ENCODE data around the gene PRDM11. TPM values are rescaled to one million over a fixed set of nuclear protein-coding genes. Genes with fewer than 3 reads are reported as not detected.

The PRDM11 gene
- total RNA-seq, 1 experiment from 2014 or later = 27.4 TPM

GRCh38 chr11:45237711-45238315 is 91.4 kb downstream of the PRDM11 start:
- no TSS peak for BruUV-seq (replicated peaks)
- POLR2A ChIA-PET = no interaction called here
- Histone ChIP-seq H3K27me3 (ENCODE audit: control insufficient read depth, insufficient read depth, low read length) (peaks cover 10% of the 10 kb centered on the region), H3K4me3 (ENCODE audit: low read depth in 2 of 2, low read length in 2 of 2) (no peak overlapping the region), H3K27ac (ENCODE audit: low read length) (no peak overlapping the region), H3K4me1 (ENCODE audit: control insufficient read depth, insufficient read depth, low read length) (no peaks in the 10 kb centered on the region), H3K9me3 (ENCODE audit: control insufficient read depth, insufficient read depth, low read depth, low read length) (no peaks in the 10 kb centered on the region), H3K36me3 (ENCODE audit: control insufficient read depth, insufficient read depth, low read length) (no peaks in the 10 kb centered on the region)
- in situ Hi-C loops (cut with HindIII; ENCODE audit: low pct_unique_long_range_greater_than_20kb, low sequenced_read_pairs) (no loop called here), intact Hi-C loops (cut with micrococcal nuclease; ENCODE audit: unreplicated experiment) (no loop called here)
- CTCF ChIA-PET = no interaction called here
- DNase-seq (ENCODE audit: low read depth, low spot score) (no peak), ATAC-seq (no peak)
- TF ChIP-seq SIN3A (IDR thresholded peaks at IDR 0.05; ENCODE audit: borderline replicate concordance, insufficient read depth, low read depth, low read length) (no peak), TCF7L2 (IDR thresholded peaks at IDR 0.05; ENCODE audit: low read depth, low read length) (no peak), POLR2AphosphoS5 (IDR thresholded peaks at IDR 0.05; ENCODE audit: low read depth, low read length) (no peak), CTCF (IDR thresholded peaks at IDR 0.05) (no peak), REST (IDR thresholded peaks at IDR 0.05; ENCODE audit: insufficient read depth in 1 of 2, low read depth in 2 of 2, low read length in 1 of 2) (no peak)

GRCh38 chr11:45238724-45239123 is 92.3 kb downstream of the PRDM11 start:
- Histone ChIP-seq H3K4me3 (ENCODE audit: low read depth in 2 of 2, low read length in 2 of 2) (no peak overlapping the region), H3K27ac (ENCODE audit: low read length) (no peak overlapping the region), H3K36me3 (ENCODE audit: control insufficient read depth, insufficient read depth, low read length) (no peaks in the 10 kb centered on the region), H3K4me1 (ENCODE audit: control insufficient read depth, insufficient read depth, low read length) (no peaks in the 10 kb centered on the region), H3K27me3 (ENCODE audit: control insufficient read depth, insufficient read depth, low read length) (peaks cover 10% of the 10 kb centered on the region), H3K9me3 (ENCODE audit: control insufficient read depth, insufficient read depth, low read depth, low read length) (no peaks in the 10 kb centered on the region)
- DNase-seq (ENCODE audit: low read depth, low spot score) (no peak), ATAC-seq (no peak)
- in situ Hi-C loops (cut with HindIII; ENCODE audit: low pct_unique_long_range_greater_than_20kb, low sequenced_read_pairs) = no loop called here
- intact Hi-C loops (cut with micrococcal nuclease; ENCODE audit: unreplicated experiment) = no loop called here
- TF ChIP-seq SIN3A (IDR thresholded peaks at IDR 0.05; ENCODE audit: borderline replicate concordance, insufficient read depth, low read depth, low read length) (no peak), POLR2AphosphoS5 (IDR thresholded peaks at IDR 0.05; ENCODE audit: low read depth, low read length) (no peak), REST (IDR thresholded peaks at IDR 0.05; ENCODE audit: insufficient read depth in 1 of 2, low read depth in 2 of 2, low read length in 1 of 2) (no peak), CTCF (IDR thresholded peaks at IDR 0.05) (no peak), TCF7L2 (IDR thresholded peaks at IDR 0.05; ENCODE audit: low read depth, low read length) (no peak)
- BruUV-seq (replicated peaks) = no TSS peak
- CTCF ChIA-PET = interaction anchor here (0.7 kb wide), 1 partner anchor 23 kb away, joined by 4 read pairs; no protein-coding TSS in a partner anchor
- POLR2A ChIA-PET = no interaction called here
